HUES6 (cell line): Measurements from ENCODE around the gene CAMK2A.

Experiments
- H3K27ac ChIP-seq: 2 replicates; pipeline ENCODE4 v1.7.0; 2013; ENCODE audit warnings: low read depth, mild to moderate bottlenecking, low read length, inconsistent platforms
- H3K27me3 ChIP-seq: 2 replicates; pipeline ENCODE4 v1.6.1; 2013; ENCODE audit warnings: low read length; ENCODE audit not compliant: control insufficient read depth, insufficient read depth
- H3K36me3 ChIP-seq: 2 replicates; pipeline ENCODE4 v1.6.1; 2013; ENCODE audit warnings: low read length; ENCODE audit not compliant: control insufficient read depth, insufficient read depth
- H3K4me1 ChIP-seq: 2 replicates; pipeline ENCODE4 v1.6.1; 2013; ENCODE audit warnings: low read length; ENCODE audit not compliant: control insufficient read depth, insufficient read depth
- H3K4me3 ChIP-seq: 2 replicates; pipeline ENCODE4 v1.5.1; 2013; ENCODE audit warnings: low read depth, low read length
- H3K9ac ChIP-seq: one replicate; pipeline ENCODE4 v1.6.1; 2013; ENCODE audit warnings: mild to moderate bottlenecking, low read length
- H3K9me3 ChIP-seq: 2 replicates; pipeline ENCODE4 v1.6.1; 2013; ENCODE audit warnings: low read depth, low read length; ENCODE audit not compliant: control insufficient read depth, insufficient read depth

CAMK2A gene

GRCh38 chr5:150190503-150190979 lies 99.0 kb downstream of the CAMK2A start:
- peaks cover 78% of the 10 kb centered on the region for H3K27me3 ChIP-seq

GRCh38 chr5:150189728-150190502 lies 99.7 kb downstream of the CAMK2A start, which contains the start of gene SLC6A7:
Gene SLC6A7 (plus strand): TSS chr5:150190062. CDS start chr5:150190328, 266 bp downstream.
- Histone ChIP-seq H3K27me3 (peaks cover 78% of the 10 kb centered on the region), H3K4me3 (peak within 1 kb of the TSS; percentile 59), H3K9ac (no peak within 1 kb of the TSS), H3K9me3 (no peaks in the 10 kb centered on the region), H3K27ac (no peak within 1 kb of the TSS), H3K4me1 (peaks cover 34% of the 10 kb centered on the region), H3K36me3 (no peaks in the 10 kb centered on the region)

More at GRCh38 chr5:150190503-150190979, 99.0 kb downstream of the CAMK2A start:
- H3K4me1 ChIP-seq, result peaks cover 28% of the 10 kb centered on the region
- no peak overlapping the region for H3K27ac ChIP-seq
- H3K36me3 ChIP-seq, result no peaks in the 10 kb centered on the region
- H3K4me3 ChIP-seq, result peak overlapping the region; percentile 59
- H3K9me3 ChIP-seq, result no peaks in the 10 kb centered on the region
- no peak overlapping the region for H3K9ac ChIP-seq

GRCh38 chr5:150189326-150189725 lies 100.2 kb downstream of the CAMK2A start:
- H3K36me3 ChIP-seq, result no peaks in the 10 kb centered on the region

GRCh38 chr5:150188146-150188842 lies 101.3 kb downstream of the CAMK2A start:
- Histone ChIP-seq H3K9ac (no peak overlapping the region), H3K27ac (no peak overlapping the region), H3K36me3 (no peaks in the 10 kb centered on the region), H3K4me3 (no peak overlapping the region), H3K9me3 (no peaks in the 10 kb centered on the region), H3K4me1 (peaks cover 42% of the 10 kb centered on the region), H3K27me3 (peaks cover 84% of the 10 kb centered on the region)

More at GRCh38 chr5:150189326-150189725, 100.2 kb downstream of the CAMK2A start:
- Histone ChIP-seq H3K9ac (no peak overlapping the region), H3K27ac (no peak overlapping the region), H3K4me3 (peak overlapping the region; percentile 59; the same call in 1 of the 2 replicates), H3K27me3 (peaks cover 78% of the 10 kb centered on the region), H3K9me3 (no peaks in the 10 kb centered on the region), H3K4me1 (peaks cover 37% of the 10 kb centered on the region)

DNA sequence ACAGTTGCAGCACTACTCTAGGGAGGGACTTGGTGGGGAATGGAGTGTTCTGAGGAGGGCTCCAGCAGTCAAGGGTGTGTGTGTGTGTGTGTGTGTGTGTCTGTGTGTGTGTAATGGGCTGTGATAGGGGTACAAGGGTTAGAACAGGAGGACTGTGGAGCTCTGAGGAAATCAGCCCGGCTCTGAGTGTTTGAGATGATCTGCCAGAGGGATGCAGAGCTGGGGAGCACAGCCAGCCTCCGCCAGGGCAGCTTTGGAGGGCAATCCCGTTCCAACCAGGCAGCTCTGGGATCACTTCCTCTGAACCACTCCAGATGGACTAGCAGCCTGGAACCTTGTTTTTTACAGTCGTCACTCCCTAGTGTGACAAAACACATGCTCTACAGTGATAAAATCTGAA lies 102.7 kb downstream of the CAMK2A start:
- no peak overlapping the region for H3K9ac ChIP-seq
- H3K36me3 ChIP-seq, result no peaks in the 10 kb centered on the region
- H3K27ac ChIP-seq, result no peak overlapping the region
- no peak overlapping the region for H3K4me3 ChIP-seq
- peaks cover 42% of the 10 kb centered on the region for H3K4me1 ChIP-seq
- H3K27me3 ChIP-seq, result peaks cover 74% of the 10 kb centered on the region
- H3K9me3 ChIP-seq, result no peaks in the 10 kb centered on the region

GRCh38 chr5:150186137-150186536 lies 103.4 kb downstream of the CAMK2A start:
- peaks cover 42% of the 10 kb centered on the region for H3K4me1 ChIP-seq
- no peak overlapping the region for H3K9ac ChIP-seq
- H3K27me3 ChIP-seq, result peaks cover 68% of the 10 kb centered on the region
- H3K4me3 ChIP-seq, result peak overlapping the region; percentile 30; the same call in 1 of the 2 replicates
- no peaks in the 10 kb centered on the region for H3K9me3 ChIP-seq
- H3K27ac ChIP-seq, result no peak overlapping the region
- H3K36me3 ChIP-seq, result no peaks in the 10 kb centered on the region

DNA sequence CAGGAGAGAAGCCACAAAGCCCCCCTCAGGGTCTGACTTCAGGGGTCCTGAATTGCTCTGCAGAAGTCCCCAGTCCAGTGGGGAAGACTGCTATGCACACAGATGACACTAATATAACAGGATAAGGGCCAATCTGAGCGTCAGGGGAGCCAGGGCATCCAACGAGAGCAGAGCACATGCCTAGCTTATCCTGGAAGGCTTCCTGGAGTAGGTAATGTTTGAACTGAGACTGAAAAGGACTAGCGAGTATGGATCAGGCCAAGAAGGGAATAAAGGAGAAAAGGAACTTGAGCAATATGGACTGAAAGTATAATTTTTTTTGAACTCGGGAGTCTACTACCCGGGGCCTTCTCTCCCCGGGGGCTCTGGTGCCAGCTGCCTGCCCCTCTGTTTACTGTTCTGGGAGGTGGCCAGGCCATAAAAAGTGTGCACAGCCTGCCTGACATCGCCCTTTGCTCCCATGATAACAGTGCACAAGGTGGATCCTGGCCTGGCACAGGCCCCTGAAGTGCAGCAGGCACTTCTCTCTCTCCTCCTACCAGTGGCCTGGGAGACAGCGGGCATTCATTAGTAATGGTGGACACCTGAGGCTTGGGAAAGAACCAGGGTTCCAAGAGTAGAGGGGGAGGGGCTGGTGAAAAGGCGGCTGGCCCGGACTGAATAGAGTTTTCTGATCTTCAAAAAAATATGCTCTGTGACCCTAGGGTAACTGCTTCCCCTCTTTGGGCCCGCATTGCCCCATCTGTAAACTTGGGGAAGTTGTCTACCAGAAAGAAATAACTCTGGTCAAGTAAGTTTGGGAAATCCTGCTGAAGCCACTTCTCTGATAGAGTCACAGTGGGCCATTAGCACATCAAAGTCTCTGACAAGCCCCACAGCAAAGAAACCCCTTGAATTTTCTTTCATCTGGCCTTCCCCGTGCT lies 104.3 kb downstream of the CAMK2A start:
- no peak overlapping the region for H3K4me3 ChIP-seq
- H3K9ac ChIP-seq, result no peak overlapping the region
- H3K27ac ChIP-seq, result no peak overlapping the region
- no peaks in the 10 kb centered on the region for H3K9me3 ChIP-seq
- H3K36me3 ChIP-seq, result no peaks in the 10 kb centered on the region
- peaks cover 59% of the 10 kb centered on the region for H3K27me3 ChIP-seq
- peaks cover 33% of the 10 kb centered on the region for H3K4me1 ChIP-seq

GRCh38 chr5:150184006-150184405 lies 105.6 kb downstream of the CAMK2A start:
- H3K4me3 ChIP-seq, result no peak overlapping the region

GRCh38 chr5:150183436-150183835 lies 106.1 kb downstream of the CAMK2A start:
- H3K27ac ChIP-seq, result no peak overlapping the region
- H3K27me3 ChIP-seq, result peaks cover 40% of the 10 kb centered on the region
- H3K4me3 ChIP-seq, result no peak overlapping the region
- no peaks in the 10 kb centered on the region for H3K9me3 ChIP-seq
- H3K9ac ChIP-seq, result no peak overlapping the region
- no peaks in the 10 kb centered on the region for H3K36me3 ChIP-seq
- peaks cover 28% of the 10 kb centered on the region for H3K4me1 ChIP-seq

More at GRCh38 chr5:150184006-150184405, 105.6 kb downstream of the CAMK2A start:
- Histone ChIP-seq H3K9me3 (no peaks in the 10 kb centered on the region), H3K36me3 (no peaks in the 10 kb centered on the region), H3K9ac (no peak overlapping the region), H3K27me3 (peaks cover 46% of the 10 kb centered on the region), H3K27ac (no peak overlapping the region), H3K4me1 (peaks cover 28% of the 10 kb centered on the region)

DNA sequence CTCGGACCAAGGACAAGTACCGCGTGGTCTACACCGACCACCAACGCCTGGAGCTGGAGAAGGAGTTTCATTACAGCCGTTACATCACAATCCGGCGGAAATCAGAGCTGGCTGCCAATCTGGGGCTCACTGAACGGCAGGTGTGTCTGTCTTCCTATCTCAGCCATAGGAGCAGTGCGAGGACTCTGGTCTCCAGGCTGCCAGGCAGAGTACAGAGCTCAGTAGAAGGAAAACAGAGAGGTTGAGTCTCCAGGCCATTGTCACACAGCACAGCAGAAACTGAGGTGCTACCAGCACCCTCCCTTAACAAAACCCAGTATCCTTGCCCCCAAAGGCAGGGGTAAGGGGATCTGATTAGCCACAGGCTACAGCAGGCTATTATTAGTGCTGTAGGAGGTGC lies 106.8 kb downstream of the CAMK2A start:
- Histone ChIP-seq H3K27me3 (peaks cover 34% of the 10 kb centered on the region), H3K9ac (no peak overlapping the region), H3K9me3 (no peaks in the 10 kb centered on the region), H3K27ac (no peak overlapping the region), H3K4me1 (peaks cover 28% of the 10 kb centered on the region), H3K4me3 (no peak overlapping the region), H3K36me3 (no peaks in the 10 kb centered on the region)
